ENCODE results near the gene GSTK1. TPM values are rescaled to one million over a fixed set of nuclear protein-coding genes. Genes with fewer than 3 reads are reported as not detected.
A peak's percentile ranks its signal among the peaks of the same experiment; 100 is the strongest.

Gene GSTK1
- total RNA-seq, 2 experiments from 2014 or later, result 245 to 259 TPM

DNA sequence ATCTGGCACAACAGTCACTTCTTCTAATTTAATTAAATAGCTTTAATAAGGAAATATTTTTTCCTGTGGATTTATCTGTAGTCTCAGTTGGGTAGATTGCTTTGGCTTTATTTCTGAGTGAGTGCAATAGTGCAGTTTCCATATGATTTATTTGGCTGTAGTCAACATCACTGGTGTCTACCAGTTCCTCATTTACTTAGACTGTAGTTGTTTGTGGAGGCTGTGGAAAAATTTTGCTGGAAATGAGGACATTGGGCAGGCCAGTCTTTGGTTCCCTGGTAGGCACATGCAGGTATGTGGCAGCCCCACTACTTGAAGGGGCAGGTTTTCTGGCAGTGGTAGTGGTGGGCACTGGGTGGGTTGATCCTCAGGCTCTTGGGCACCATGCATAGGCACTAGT is 25.9 kb upstream of the GSTK1 start:
- ATAC-seq (ENCODE audit: poor library complexity) (no peak), DNase-seq (no peak)
- Mint-ChIP-seq H3K27me3 (peaks cover 12% of the 10 kb centered on the region), H3K9me3 (peaks cover 17% of the 10 kb centered on the region), H3K36me3 (ENCODE audit: low read depth) (peaks cover 11% of the 10 kb centered on the region), H3K4me3 (no peak overlapping the region), H3K4me1 (ENCODE audit: low read depth) (peaks cover 9% of the 10 kb centered on the region), H3K27ac (no peak overlapping the region)
- peaks cover 4% of the 10 kb centered on the region for H3K4me1 ChIP-seq (ENCODE audit: insufficient read depth, low read length)
- ChIA-PET POLR2A (interaction anchor here (0.6 kb wide), 1 partner anchor 202 kb away, joined by 3 read pairs; no protein-coding TSS in a partner anchor), CTCF (no interaction called here)
- no peak overlapping the region for H3K4me3 ChIP-seq (ENCODE audit: low read length)
- TF ChIP-seq, protein P1, sequence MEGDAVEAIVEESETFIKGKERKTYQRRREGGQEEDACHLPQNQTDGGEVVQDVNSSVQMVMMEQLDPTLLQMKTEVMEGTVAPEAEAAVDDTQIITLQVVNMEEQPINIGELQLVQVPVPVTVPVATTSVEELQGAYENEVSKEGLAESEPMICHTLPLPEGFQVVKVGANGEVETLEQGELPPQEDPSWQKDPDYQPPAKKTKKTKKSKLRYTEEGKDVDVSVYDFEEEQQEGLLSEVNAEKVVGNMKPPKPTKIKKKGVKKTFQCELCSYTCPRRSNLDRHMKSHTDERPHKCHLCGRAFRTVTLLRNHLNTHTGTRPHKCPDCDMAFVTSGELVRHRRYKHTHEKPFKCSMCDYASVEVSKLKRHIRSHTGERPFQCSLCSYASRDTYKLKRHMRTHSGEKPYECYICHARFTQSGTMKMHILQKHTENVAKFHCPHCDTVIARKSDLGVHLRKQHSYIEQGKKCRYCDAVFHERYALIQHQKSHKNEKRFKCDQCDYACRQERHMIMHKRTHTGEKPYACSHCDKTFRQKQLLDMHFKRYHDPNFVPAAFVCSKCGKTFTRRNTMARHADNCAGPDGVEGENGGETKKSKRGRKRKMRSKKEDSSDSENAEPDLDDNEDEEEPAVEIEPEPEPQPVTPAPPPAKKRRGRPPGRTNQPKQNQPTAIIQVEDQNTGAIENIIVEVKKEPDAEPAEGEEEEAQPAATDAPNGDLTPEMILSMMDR (IDR thresholded peaks at IDR 0.05), result no peak
- intact Hi-C loops (cut with DNase I, micrococcal nuclease), result no loop called here
- H3K36me3 ChIP-seq (ENCODE audit: insufficient read depth, low read length), result no peaks in the 10 kb centered on the region
- peaks cover 4 to 6% of the 10 kb centered on the region in 2 experiments for H3K27me3 ChIP-seq (ENCODE audit: control insufficient read depth in 1 of 2, insufficient read depth in 2 of 2, low read length in 2 of 2)
- no peak overlapping the region for H3K27ac ChIP-seq (ENCODE audit: low read depth in 1 of 2, low read length in 2 of 2)
- peaks cover 6 to 24% of the 10 kb centered on the region in 2 experiments for H3K9me3 ChIP-seq (ENCODE audit: control insufficient read depth in 1 of 2, insufficient read depth in 1 of 2, low read length in 2 of 2)

DNA sequence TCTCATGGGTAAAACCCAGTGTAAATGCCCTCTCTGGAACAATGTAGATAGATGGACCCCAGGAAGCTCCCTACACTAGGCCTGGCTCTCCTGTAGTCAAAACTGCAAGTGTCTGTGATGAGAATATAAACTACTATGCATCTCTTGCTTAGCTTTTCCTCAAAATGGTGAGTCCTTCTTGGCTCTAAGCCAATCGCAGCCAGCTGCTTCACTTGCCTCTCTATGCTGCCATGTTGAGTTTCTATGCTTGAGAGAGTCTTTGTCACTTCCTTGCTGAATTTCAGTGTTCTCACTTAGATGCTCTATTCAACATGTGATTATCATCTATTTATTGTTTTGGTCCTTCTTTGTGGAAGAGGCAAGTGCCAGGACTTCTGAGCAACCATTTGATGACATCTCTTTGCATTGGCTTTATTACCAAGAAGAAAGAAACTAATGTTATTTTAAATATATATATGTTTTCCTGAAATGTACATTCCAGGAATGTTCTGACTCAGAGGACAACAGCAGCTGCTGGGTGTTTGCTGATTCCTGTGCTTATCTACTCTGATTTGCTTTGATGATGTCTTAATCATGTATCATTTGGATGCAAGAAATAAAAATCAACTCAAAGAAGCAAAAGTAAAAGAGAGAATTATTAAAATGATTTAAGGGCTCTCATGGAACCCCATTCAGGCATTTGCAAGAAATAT is 24.8 kb upstream of the GSTK1 start:
- no peak overlapping the region for H3K4me3 Mint-ChIP-seq
- H3K4me1 Mint-ChIP-seq (ENCODE audit: low read depth), result peaks cover 11% of the 10 kb centered on the region
- TF ChIP-seq, protein P1 (IDR thresholded peaks at IDR 0.05), result no peak
- H3K27ac ChIP-seq (ENCODE audit: low read depth in 1 of 2, low read length in 2 of 2), result no peak overlapping the region
- peaks cover 4 to 6% of the 10 kb centered on the region in 2 experiments for H3K27me3 ChIP-seq (ENCODE audit: control insufficient read depth in 1 of 2, insufficient read depth in 2 of 2, low read length in 2 of 2)
- ChIA-PET POLR2A (no interaction called here), CTCF (interaction anchor here (2.4 to 3.4 kb wide), 3 partner anchors 23 to 142 kb away, joined by 9 to 92 read pairs (median 21); no protein-coding TSS in a partner anchor)
- no peak for ATAC-seq (ENCODE audit: poor library complexity)
- H3K36me3 ChIP-seq (ENCODE audit: insufficient read depth, low read length), result no peaks in the 10 kb centered on the region
- intact Hi-C loops (cut with DNase I, micrococcal nuclease), result no loop called here
- no peak overlapping the region for H3K27ac Mint-ChIP-seq
- H3K9me3 ChIP-seq (ENCODE audit: control insufficient read depth in 1 of 2, insufficient read depth in 1 of 2, low read length in 2 of 2), result peaks cover 6 to 24% of the 10 kb centered on the region in 2 experiments
- H3K36me3 Mint-ChIP-seq (ENCODE audit: low read depth), result peaks cover 11% of the 10 kb centered on the region
- peaks cover 4% of the 10 kb centered on the region for H3K4me1 ChIP-seq (ENCODE audit: insufficient read depth, low read length)
- H3K4me3 ChIP-seq (ENCODE audit: low read length), result no peak overlapping the region
- no peak for DNase-seq
- H3K9me3 Mint-ChIP-seq, result peaks cover 17% of the 10 kb centered on the region
- peaks cover 12% of the 10 kb centered on the region for H3K27me3 Mint-ChIP-seq

DNA sequence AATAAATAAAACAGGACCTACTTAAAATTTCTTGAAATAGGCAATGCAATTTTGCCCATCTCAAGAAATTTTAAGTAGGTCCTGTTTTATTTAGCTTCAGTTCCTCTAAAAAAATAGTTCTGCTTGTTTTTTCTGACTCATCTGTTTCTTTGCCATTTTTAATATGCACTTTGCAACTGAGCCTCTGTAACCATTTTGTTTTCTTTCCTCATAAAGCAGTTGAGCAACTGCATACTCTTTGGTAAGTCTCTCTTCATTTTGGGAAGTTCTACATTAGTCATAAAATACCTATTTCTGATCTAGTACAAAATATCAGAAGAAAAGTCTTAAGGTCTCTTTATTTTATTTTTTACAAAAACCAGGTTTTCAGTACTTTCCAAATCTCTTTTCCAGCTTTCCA is 23.4 kb upstream of the GSTK1 start:
- Histone ChIP-seq H3K4me1 (ENCODE audit: insufficient read depth, low read length) (peaks cover 8% of the 10 kb centered on the region), H3K27ac (ENCODE audit: low read depth in 1 of 2, low read length in 2 of 2) (no peak overlapping the region), H3K9me3 (ENCODE audit: control insufficient read depth in 1 of 2, insufficient read depth in 1 of 2, low read length in 2 of 2) (peaks cover 6 to 24% of the 10 kb centered on the region in 2 experiments), H3K27me3 (ENCODE audit: control insufficient read depth in 1 of 2, insufficient read depth in 2 of 2, low read length in 2 of 2) (peaks cover 0 to 6% of the 10 kb centered on the region in 2 experiments), H3K36me3 (ENCODE audit: insufficient read depth, low read length) (no peaks in the 10 kb centered on the region), H3K4me3 (ENCODE audit: low read length) (no peak overlapping the region)
- Mint-ChIP-seq H3K9me3 (peaks cover 17% of the 10 kb centered on the region), H3K4me1 (ENCODE audit: low read depth) (peaks cover 24% of the 10 kb centered on the region), H3K4me3 (no peak overlapping the region), H3K27ac (no peak overlapping the region), H3K36me3 (ENCODE audit: low read depth) (peaks cover 11% of the 10 kb centered on the region), H3K27me3 (peaks cover 12% of the 10 kb centered on the region)
- intact Hi-C loops (cut with DNase I, micrococcal nuclease), result loop anchor here (1.0 to 2.0 kb wide), 6 partner anchors 25 to 176 kb away; no protein-coding TSS in a partner anchor
- DNase-seq, result peak in 3 of 14 experiments; percentile 18 to 51 (median 42)
- TF ChIP-seq, protein P1 (IDR thresholded peaks at IDR 0.05), result no peak
- CTCF ChIA-PET, result interaction anchor here (0.8 to 3.4 kb wide), 26 partner anchors 10 to 176 kb away, joined by 3 to 92 read pairs (median 6); partner anchors contain the start of genes CASP2 and GSTK1
- POLR2A ChIA-PET, result interaction anchor here (0.8 to 2.2 kb wide), 14 partner anchors 11 to 178 kb away, joined by 3 to 21 read pairs (median 5); partner anchors contain the start of gene GSTK1
- ATAC-seq (ENCODE audit: poor library complexity), result no peak
